HG02973 (cell line): ENCODE data around the gene OR5A2.
"Not testable (repeated sequence)": the region's sequence is repeated elsewhere in the genome, so short reads cannot be mapped to it uniquely, and the experiment has no call there.

ENCODE experiments used
- ATAC-seq: cut with Tn5 transposase; IDR thresholded peaks from one replicate; pipeline ENCODE4 v1.9.1; 2021; ENCODE audit warnings: moderate library complexity; ENCODE audit not compliant: unreplicated experiment

OR5A2 gene

DNA sequence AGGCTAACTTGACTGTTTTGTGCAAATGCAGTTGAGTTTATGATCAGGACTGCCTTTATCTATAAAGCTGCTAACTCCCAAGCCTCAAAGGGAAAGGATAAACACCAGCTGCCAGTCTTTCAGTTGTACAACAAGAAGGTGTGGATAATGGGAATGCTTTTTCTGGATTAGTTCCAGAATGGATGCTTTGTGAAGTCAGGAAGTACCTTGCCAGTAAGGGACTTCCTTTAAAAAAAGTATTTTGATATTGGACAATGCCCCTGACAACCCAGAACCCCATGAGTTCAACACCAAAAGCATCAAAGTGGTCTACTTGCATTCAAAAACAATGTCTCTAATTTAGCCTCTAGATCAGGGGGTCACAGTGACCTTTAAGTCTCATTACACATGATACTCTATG, 32.0 kb downstream of the OR5A2 start:
- ATAC-seq = no peak

DNA sequence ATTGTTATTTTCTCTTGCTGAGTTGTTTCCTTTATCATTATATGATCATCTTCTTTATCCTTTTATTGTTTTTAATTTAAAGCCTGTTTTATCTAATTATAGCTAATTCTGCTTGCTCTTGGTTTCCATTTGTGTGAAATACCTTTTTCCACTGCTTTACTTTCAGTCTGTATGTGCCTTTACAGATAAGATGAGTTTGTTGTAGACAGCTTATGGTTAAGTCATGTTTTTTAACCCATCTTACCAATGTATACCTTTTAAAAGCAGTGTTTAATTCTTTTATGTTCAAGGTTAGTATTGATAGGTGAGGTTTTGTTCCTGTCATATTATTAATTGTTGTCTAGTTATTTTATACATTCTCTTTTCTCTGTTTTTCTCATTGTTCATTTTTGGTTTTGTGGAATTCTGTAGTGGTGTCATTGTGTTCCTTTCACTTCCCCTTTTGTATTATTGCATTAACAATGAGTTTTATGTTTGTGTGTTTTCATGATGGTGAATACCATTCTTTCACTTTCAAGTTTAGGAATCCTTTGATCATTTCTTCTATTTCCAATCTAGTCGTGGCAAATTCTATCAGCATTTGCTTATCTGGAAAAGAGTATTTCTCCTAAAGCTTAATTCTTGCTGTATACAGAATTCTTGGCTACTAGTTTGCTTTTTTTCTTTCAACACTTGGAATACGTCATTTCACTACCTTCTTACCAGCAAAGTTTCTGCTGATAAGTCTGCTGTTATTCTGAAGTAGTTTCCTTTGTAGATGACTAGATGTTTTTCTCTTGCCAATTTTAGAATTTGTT, 45.8 kb downstream of the OR5A2 start:
- peak; percentile 96 for ATAC-seq

DNA sequence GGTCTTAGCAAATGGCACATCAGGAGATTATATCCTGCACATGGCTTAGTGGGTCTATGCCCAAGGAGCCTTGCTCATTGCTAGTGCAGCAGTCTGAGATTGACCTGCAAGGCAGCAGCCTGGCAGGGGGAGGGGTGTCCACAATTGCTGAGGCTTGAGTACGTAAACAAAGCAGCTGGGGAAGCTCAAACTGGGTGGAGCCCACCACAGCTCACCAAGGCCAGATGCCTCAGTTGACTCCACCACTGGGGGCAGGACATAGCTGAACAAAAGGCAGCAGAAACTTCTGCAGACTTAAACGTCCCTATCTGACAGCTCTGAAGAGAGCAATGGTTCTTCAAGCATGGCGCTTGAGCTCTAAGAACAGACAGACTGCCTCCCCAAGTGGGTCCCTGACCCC, 53.9 kb downstream of the OR5A2 start:
- ATAC-seq = not testable (repeated sequence)

- no peak for ATAC-seq
Observed at GRCh38 chr11:59368238-59369022, 57.8 kb downstream of the OR5A2 start.
